Neural progenitor cell (in vitro differentiated cells): Measurements from ENCODE around the gene MARCO. TPM values are rescaled to one million over a fixed set of nuclear protein-coding genes. Genes with fewer than 3 reads are reported as not detected.

Experiments
- DNase-seq: peaks from one replicate; pipeline ENCODE4 v3.0.0-alpha.2; 2016; ENCODE audit warnings: low spot score
- H2AFZ ChIP-seq: fragments of 200-600 bp; sonication (generic); replicated peaks from 2 replicates; pipeline ENCODE4 v1.6.1; 2016; ENCODE audit warnings: antibody characterized with exemption
- H3F3A ChIP-seq: fragments of 200-600 bp; sonication (generic); 2 replicates; pipeline ENCODE4 v1.6.1; 2016; ENCODE audit warnings: antibody characterized with exemption, low read depth
- H3K27ac ChIP-seq: fragments of 200-600 bp; sonication (generic); 2 replicates; pipeline ENCODE4 v1.5.1; 2016; ENCODE audit warnings: mild to moderate bottlenecking
- H3K27me3 ChIP-seq: fragments of 200-600 bp; sonication (generic); 2 replicates; pipeline ENCODE4 v1.6.1; 2016; ENCODE audit warnings: mild to moderate bottlenecking, moderate library complexity
- H3K36me3 ChIP-seq: fragments of 200-600 bp; sonication (generic); 2 replicates; pipeline ENCODE4 v1.5.1; 2016
- H3K4me1 ChIP-seq: fragments of 200-600 bp; sonication (generic); 2 replicates; pipeline ENCODE4 v1.6.1; 2016; ENCODE audit warnings: mixed run types
- H3K4me2 ChIP-seq: fragments of 200-600 bp; sonication (generic); 2 replicates; pipeline ENCODE4 v1.6.1; 2016
- H3K4me3 ChIP-seq: fragments of 200-600 bp; sonication (generic); 2 replicates; pipeline ENCODE4 v1.5.1; 2016
- H3K79me2 ChIP-seq: fragments of 200-600 bp; sonication (generic); 2 replicates; pipeline ENCODE4 v1.6.1; 2016; ENCODE audit warnings: low read depth
- H3K9ac ChIP-seq: fragments of 200-600 bp; sonication (generic); 2 replicates; pipeline ENCODE4 v1.6.1; 2016
- H3K9me3 ChIP-seq: fragments of 200-600 bp; sonication (generic); 2 replicates; pipeline ENCODE4 v1.5.1; 2016; ENCODE audit warnings: low read depth
- H4K20me1 ChIP-seq: fragments of 200-600 bp; sonication (generic); 2 replicates; pipeline ENCODE4 v1.6.1; 2016; ENCODE audit warnings: low read depth
- H3K27ac Mint-ChIP-seq: 3 replicates; pipeline ENCODE4 v1.8.0; 2021; ENCODE audit warnings: mixed read lengths
- H3K27me3 Mint-ChIP-seq: 2 replicates; pipeline ENCODE4 v1.8.0; 2022; ENCODE audit warnings: low read depth, mild to moderate bottlenecking, inconsistent platforms, moderate library complexity, mixed read lengths; ENCODE audit not compliant: insufficient read depth
- H3K36me3 Mint-ChIP-seq: 3 replicates; pipeline ENCODE4 v1.8.0; 2021; ENCODE audit warnings: mixed read lengths
- H3K4me1 Mint-ChIP-seq: 3 replicates; pipeline ENCODE4 v1.8.0; 2021; ENCODE audit warnings: mixed read lengths
- H3K4me3 Mint-ChIP-seq: 3 replicates; pipeline ENCODE4 v1.8.0; 2021; ENCODE audit warnings: mild to moderate bottlenecking, moderate library complexity, mixed read lengths
- H3K9me3 Mint-ChIP-seq: 3 replicates; pipeline ENCODE4 v1.8.0; 2020; ENCODE audit warnings: mixed read lengths
- EZH2 ChIP-seq: fragments of 200-600 bp; sonication (generic); IDR thresholded peaks from 2 replicates; pipeline ENCODE4 v1.6.1; 2017; ENCODE audit warnings: antibody characterized with exemption, mild to moderate bottlenecking, moderate library complexity
- EZH2phosphoT487 ChIP-seq: fragments of 200-600 bp; sonication (generic); IDR thresholded peaks from 2 replicates; pipeline ENCODE4 v1.6.1; 2017; ENCODE audit warnings: antibody characterized with exemption
- total RNA-seq: library from RNA; depleted of rRNA; stranded (reverse); fragments of >200 nt; gene quantifications from 2 replicates; pipeline ENCODE4 v1.2.3, GENCODE V29; 2015; ENCODE audit warnings: low replicate concordance
- TF ChIP-seq, protein P1 (sequence below): fragments of 200-600 bp; sonication (generic); IDR thresholded peaks from 2 replicates; pipeline ENCODE4 v1.5.1; 2017; ENCODE audit warnings: antibody characterized with exemption, mild to moderate bottlenecking

Gene MARCO
- total RNA-seq, 1 donor from 2014 or later = not detected

DNA sequence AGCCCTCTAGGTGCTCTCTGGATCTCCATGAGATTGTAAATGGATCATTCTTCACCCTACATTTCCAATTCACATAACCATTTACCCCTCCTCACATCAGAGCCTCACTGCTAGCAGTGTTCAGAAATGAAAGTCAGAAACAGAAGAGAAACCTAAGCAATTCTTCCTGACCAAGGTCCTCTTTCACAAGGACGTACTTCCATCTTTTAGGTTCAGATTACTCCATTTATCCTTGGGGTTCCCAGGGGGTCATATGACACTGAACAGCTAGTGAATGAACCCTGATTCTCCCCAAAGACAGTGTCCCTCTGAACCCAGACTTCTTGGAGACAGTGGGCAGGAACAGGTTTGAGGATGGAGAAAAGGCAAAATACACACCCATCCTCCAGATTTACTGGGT lies 12.9 kb upstream of the MARCO start:
- no peak overlapping the region for H2AFZ ChIP-seq
- H3K27ac Mint-ChIP-seq = no peak overlapping the region
- TF ChIP-seq, protein P1, sequence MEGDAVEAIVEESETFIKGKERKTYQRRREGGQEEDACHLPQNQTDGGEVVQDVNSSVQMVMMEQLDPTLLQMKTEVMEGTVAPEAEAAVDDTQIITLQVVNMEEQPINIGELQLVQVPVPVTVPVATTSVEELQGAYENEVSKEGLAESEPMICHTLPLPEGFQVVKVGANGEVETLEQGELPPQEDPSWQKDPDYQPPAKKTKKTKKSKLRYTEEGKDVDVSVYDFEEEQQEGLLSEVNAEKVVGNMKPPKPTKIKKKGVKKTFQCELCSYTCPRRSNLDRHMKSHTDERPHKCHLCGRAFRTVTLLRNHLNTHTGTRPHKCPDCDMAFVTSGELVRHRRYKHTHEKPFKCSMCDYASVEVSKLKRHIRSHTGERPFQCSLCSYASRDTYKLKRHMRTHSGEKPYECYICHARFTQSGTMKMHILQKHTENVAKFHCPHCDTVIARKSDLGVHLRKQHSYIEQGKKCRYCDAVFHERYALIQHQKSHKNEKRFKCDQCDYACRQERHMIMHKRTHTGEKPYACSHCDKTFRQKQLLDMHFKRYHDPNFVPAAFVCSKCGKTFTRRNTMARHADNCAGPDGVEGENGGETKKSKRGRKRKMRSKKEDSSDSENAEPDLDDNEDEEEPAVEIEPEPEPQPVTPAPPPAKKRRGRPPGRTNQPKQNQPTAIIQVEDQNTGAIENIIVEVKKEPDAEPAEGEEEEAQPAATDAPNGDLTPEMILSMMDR = no peak
- no peak for TF ChIP-seq EZH2
- TF ChIP-seq EZH2phosphoT487 = no peak

GRCh38 chr2:118932949-118933348 lies 9.0 kb upstream of the MARCO start:
- H3K9ac ChIP-seq = no peak overlapping the region
- no peaks in the 10 kb centered on the region for H3K27me3 Mint-ChIP-seq

More for the DNA sequence above, 12.9 kb upstream of the MARCO start:
- Histone ChIP-seq H3K9me3 (peaks cover 7% of the 10 kb centered on the region), H3K36me3 (no peaks in the 10 kb centered on the region), H3K9ac (no peak overlapping the region), H3F3A (no peaks in the 10 kb centered on the region), H3K27ac (no peak overlapping the region), H3K4me3 (no peak overlapping the region), H4K20me1 (no peaks in the 10 kb centered on the region), H3K4me1 (no peaks in the 10 kb centered on the region), H3K27me3 (peaks cover 4% of the 10 kb centered on the region), H3K79me2 (no peaks in the 10 kb centered on the region), H3K4me2 (no peak overlapping the region)
- Mint-ChIP-seq H3K4me3 (no peak overlapping the region), H3K9me3 (peaks cover 17% of the 10 kb centered on the region), H3K27me3 (no peaks in the 10 kb centered on the region), H3K36me3 (no peaks in the 10 kb centered on the region), H3K4me1 (no peaks in the 10 kb centered on the region)
- no peak for DNase-seq

GRCh38 chr2:118936306-118936705 lies 5.7 kb upstream of the MARCO start:
- Histone ChIP-seq H3K36me3 (no peaks in the 10 kb centered on the region), H3K4me2 (no peak overlapping the region), H4K20me1 (no peaks in the 10 kb centered on the region), H3K4me3 (no peak overlapping the region), H2AFZ (no peak overlapping the region), H3K9me3 (peaks cover 7% of the 10 kb centered on the region), H3K27me3 (peaks cover 4% of the 10 kb centered on the region), H3K4me1 (no peaks in the 10 kb centered on the region), H3F3A (no peaks in the 10 kb centered on the region), H3K9ac (no peak overlapping the region), H3K79me2 (no peaks in the 10 kb centered on the region), H3K27ac (no peak overlapping the region)
- H3K36me3 Mint-ChIP-seq = no peaks in the 10 kb centered on the region
- no peaks in the 10 kb centered on the region for H3K4me1 Mint-ChIP-seq
- peaks cover 2% of the 10 kb centered on the region for H3K27me3 Mint-ChIP-seq
- peaks cover 11% of the 10 kb centered on the region for H3K9me3 Mint-ChIP-seq
- TF ChIP-seq EZH2 (no peak), EZH2phosphoT487 (no peak)
- TF ChIP-seq, protein P1 = no peak
- DNase-seq = no peak
- no peak overlapping the region for H3K4me3 Mint-ChIP-seq
- no peak overlapping the region for H3K27ac Mint-ChIP-seq

More at GRCh38 chr2:118932949-118933348, 9.0 kb upstream of the MARCO start:
- Histone ChIP-seq H3K27ac (no peak overlapping the region), H3K27me3 (peaks cover 4% of the 10 kb centered on the region), H3K79me2 (no peaks in the 10 kb centered on the region), H3K4me1 (no peaks in the 10 kb centered on the region), H3K4me2 (no peak overlapping the region), H3K9me3 (peaks cover 7% of the 10 kb centered on the region), H3K36me3 (no peaks in the 10 kb centered on the region), H2AFZ (no peak overlapping the region), H4K20me1 (no peaks in the 10 kb centered on the region), H3F3A (no peaks in the 10 kb centered on the region), H3K4me3 (no peak overlapping the region)
- DNase-seq = no peak
- no peak overlapping the region for H3K4me3 Mint-ChIP-seq
- TF ChIP-seq, protein P1 = no peak
- TF ChIP-seq EZH2 (no peak), EZH2phosphoT487 (no peak)
- no peak overlapping the region for H3K27ac Mint-ChIP-seq
- H3K9me3 Mint-ChIP-seq = peaks cover 17% of the 10 kb centered on the region
- H3K36me3 Mint-ChIP-seq = no peaks in the 10 kb centered on the region
- no peaks in the 10 kb centered on the region for H3K4me1 Mint-ChIP-seq
